Activated naive CD4-positive, alpha-beta T cell treated with anti-CD3 and anti-CD28 coated beads for 36 hours (primary cell): ENCODE measurements around the gene HUS1B. TPM values are rescaled to one million over a fixed set of nuclear protein-coding genes. Genes with fewer than 3 reads are reported as not detected.
A peak's percentile ranks its signal among the peaks of the same experiment; 100 is the strongest.

Experiments used
- CTCF ChIA-PET: fragments of 350-600 bp; sonication (Branson Sonifier 250); formaldehyde crosslinking; loops from one replicate; lab custom pipeline; 2021; ENCODE audit warnings: antibody characterized with exemption; lab: Charles Lee
- DNase-seq: peaks from one replicate; pipeline ENCODE4 v3.0.0-alpha.2; 2020
- H3K27ac Mint-ChIP-seq: one replicate; pipeline ENCODE4 v1.8.0; 2021; ENCODE audit warnings: mild to moderate bottlenecking, mixed read lengths
- H3K27me3 Mint-ChIP-seq: one replicate; pipeline ENCODE4 v1.8.0; 2021; ENCODE audit warnings: low read depth, mixed read lengths
- H3K36me3 Mint-ChIP-seq: one replicate; pipeline ENCODE4 v1.8.0; 2021; ENCODE audit warnings: low read depth, mixed read lengths
- H3K4me1 Mint-ChIP-seq: one replicate; pipeline ENCODE4 v1.8.0; 2021; ENCODE audit warnings: low read depth, mixed read lengths
- H3K4me3 Mint-ChIP-seq: one replicate; pipeline ENCODE4 v1.8.0; 2021; ENCODE audit warnings: mild to moderate bottlenecking, moderate library complexity, mixed read lengths
- H3K9me3 Mint-ChIP-seq: one replicate; pipeline ENCODE4 v1.8.0; 2021; ENCODE audit warnings: mixed read lengths
- intact Hi-C: fragments of 100-400 bp; cut with micrococcal nuclease; formaldehyde crosslinking; loops from one replicate; pipeline ENCODE4 v1.15.1; 2023
- total RNA-seq, 2 experiments: library from RNA; stranded (reverse); gene quantifications; one replicate each; pipeline ENCODE4 v1.2.3, GENCODE V29; 2021

Gene HUS1B
- total RNA-seq, 2 experiments from 2014 or later: 0.67 to 1.2 TPM

DNA sequence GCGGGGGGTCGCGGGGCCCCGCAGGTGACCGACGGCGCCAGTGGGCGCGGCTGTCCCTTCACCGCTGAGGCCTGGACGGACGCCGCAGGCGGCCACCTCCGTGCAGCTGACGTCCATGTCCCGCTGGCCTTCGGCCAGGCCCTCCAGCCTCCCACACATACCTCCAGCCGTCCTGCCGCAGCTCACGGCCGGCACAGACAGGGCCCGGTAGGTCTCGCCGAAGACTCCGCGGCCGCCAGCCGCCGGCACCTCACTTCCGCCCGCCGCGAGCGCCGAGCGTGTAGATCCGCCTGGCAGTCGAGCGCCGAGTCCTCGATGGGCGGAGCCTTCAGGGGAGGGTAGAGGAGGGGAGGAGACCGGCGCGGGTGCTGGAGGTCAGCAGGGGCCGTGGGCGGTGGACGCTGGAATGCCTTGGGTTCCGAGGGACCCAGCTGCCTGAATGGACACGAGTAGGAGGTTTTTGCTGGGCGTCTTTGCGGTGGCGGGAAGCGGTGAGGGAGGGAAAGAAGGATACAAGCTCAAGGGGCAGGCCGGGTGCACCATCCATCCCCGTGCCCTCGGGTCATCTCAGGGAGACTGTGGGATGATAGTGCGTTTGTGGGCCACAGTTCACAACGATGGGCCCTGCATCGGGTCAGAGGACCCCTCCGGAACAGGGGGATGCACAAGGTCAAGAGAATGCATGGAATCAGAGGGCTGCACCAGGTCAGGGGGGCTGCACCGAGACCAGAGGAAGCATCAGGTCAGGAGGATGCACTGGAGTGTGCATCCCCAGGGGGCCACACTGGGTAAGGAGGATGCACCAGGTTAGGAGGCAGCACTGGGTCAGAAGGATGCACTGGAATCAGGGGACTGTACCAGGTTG lies 36.2 kb upstream of the HUS1B start, which contains the start of gene EXOC2:
EXOC2 (minus strand) TSS at position 282 of the 865 bp plus-strand sequence. CDS start 55,321 bp downstream, outside the sequence.
- intact Hi-C loops: loop anchor here (1.0 kb wide), 1 partner anchor 8 kb away; no protein-coding TSS in a partner anchor
- H3K27ac Mint-ChIP-seq: peak within 1 kb of the TSS; percentile 71
- H3K9me3 Mint-ChIP-seq: no peaks in the 10 kb centered on the region
- peak; percentile 89 for DNase-seq
- peak within 1 kb of the TSS; percentile 94 for H3K4me3 Mint-ChIP-seq
- CTCF ChIA-PET: interaction anchor here (0.6 to 1.7 kb wide), 3 partner anchors 9 to 22 kb away, joined by 3 to 8 read pairs (median 4); no protein-coding TSS in a partner anchor
- H3K36me3 Mint-ChIP-seq: no peaks in the 10 kb centered on the region
- H3K27me3 Mint-ChIP-seq: no peaks in the 10 kb centered on the region
- H3K4me1 Mint-ChIP-seq: peaks cover 22% of the 10 kb centered on the region

DNA sequence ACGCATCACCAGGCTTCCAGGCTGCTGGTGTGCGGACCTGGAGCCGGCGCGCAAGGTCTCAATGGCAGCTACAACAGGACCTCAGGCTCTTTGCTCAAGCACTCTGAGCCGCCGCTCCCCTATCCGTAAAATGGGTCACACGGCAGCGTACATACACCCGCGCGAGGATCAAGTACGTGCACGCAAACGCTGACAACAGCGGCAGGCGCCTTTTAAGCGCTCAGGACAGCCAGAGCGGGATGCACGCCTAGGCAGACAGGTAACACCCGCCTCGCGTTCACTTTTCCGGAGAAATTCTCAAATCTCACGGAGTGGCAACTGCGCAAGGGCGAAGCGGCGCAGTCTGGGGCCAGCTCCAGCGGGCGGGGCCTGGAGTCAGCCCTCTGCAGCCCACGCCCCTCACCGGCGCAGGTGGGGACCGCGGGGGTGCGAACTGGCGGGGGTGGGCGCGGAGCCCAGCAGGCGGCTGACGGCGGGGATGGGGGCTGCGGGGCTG lies 35.5 kb upstream of the HUS1B start:
- peak; percentile 75 for DNase-seq
- H3K4me1 Mint-ChIP-seq: peaks cover 22% of the 10 kb centered on the region
- peak overlapping the region; percentile 71 for H3K27ac Mint-ChIP-seq
- H3K36me3 Mint-ChIP-seq: no peaks in the 10 kb centered on the region
- H3K9me3 Mint-ChIP-seq: no peaks in the 10 kb centered on the region
- intact Hi-C loops: no loop called here
- peak overlapping the region; percentile 88 for H3K4me3 Mint-ChIP-seq
- CTCF ChIA-PET: interaction anchor here (0.9 to 1.7 kb wide), 2 partner anchors 19 to 22 kb away, joined by 4 to 8 read pairs; no protein-coding TSS in a partner anchor
- H3K27me3 Mint-ChIP-seq: no peaks in the 10 kb centered on the region

DNA sequence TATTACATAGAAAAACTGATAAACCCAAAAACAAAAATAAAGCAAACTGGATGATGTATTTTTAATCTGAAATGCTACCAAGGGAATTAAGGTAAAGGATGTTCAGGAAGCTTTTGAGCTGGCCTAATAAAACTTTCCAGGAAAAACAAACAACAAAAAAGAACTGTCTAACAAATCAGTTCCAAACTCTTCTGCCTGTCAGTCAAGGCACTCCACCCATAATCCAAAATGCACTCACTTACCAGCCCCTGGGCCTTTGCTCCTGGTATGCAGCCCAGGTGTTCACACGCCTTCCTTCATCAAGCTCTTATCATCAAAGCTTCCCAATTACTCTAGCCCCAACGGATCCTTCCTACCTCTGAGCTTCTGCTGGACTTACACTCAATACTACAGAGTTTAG lies 32.3 kb upstream of the HUS1B start:
- Mint-ChIP-seq H3K27me3 (no peaks in the 10 kb centered on the region), H3K9me3 (no peaks in the 10 kb centered on the region), H3K4me1 (peaks cover 33% of the 10 kb centered on the region), H3K36me3 (peaks cover 1% of the 10 kb centered on the region), H3K4me3 (no peak overlapping the region), H3K27ac (no peak overlapping the region)
- intact Hi-C loops: loop anchor here (10.0 kb wide), 1 partner anchor 464 kb away; no protein-coding TSS in a partner anchor
- CTCF ChIA-PET: no interaction called here
- DNase-seq: no peak

DNA sequence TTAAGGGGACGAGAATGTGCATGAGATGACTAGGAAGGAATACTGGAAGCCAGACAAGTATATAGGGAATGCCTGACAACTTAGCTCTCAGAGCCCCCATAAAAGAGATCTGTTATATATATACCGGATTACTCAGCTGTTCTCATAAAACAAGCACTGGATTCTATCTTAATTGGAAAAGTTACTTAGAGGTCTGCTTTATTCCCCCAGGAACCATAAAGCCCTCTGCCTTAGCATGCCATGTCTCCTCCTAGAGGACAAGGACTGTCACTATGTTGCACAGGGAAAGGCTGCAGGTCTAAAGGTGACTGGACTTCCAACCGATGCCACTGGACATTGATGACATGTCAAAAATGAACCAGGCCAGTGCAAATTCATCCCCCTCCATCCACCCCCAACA lies 29.6 kb upstream of the HUS1B start:
- Mint-ChIP-seq H3K4me1 (peaks cover 46% of the 10 kb centered on the region), H3K4me3 (no peak overlapping the region), H3K9me3 (no peaks in the 10 kb centered on the region), H3K36me3 (peaks cover 1% of the 10 kb centered on the region), H3K27me3 (no peaks in the 10 kb centered on the region), H3K27ac (no peak overlapping the region)
- intact Hi-C loops: loop anchor here (10.0 kb wide), 1 partner anchor 462 kb away; no protein-coding TSS in a partner anchor
- DNase-seq: no peak
- CTCF ChIA-PET: interaction anchor here (0.7 to 1.2 kb wide), 2 partner anchors 31 to 457 kb away, joined by 3 read pairs; no protein-coding TSS in a partner anchor

DNA sequence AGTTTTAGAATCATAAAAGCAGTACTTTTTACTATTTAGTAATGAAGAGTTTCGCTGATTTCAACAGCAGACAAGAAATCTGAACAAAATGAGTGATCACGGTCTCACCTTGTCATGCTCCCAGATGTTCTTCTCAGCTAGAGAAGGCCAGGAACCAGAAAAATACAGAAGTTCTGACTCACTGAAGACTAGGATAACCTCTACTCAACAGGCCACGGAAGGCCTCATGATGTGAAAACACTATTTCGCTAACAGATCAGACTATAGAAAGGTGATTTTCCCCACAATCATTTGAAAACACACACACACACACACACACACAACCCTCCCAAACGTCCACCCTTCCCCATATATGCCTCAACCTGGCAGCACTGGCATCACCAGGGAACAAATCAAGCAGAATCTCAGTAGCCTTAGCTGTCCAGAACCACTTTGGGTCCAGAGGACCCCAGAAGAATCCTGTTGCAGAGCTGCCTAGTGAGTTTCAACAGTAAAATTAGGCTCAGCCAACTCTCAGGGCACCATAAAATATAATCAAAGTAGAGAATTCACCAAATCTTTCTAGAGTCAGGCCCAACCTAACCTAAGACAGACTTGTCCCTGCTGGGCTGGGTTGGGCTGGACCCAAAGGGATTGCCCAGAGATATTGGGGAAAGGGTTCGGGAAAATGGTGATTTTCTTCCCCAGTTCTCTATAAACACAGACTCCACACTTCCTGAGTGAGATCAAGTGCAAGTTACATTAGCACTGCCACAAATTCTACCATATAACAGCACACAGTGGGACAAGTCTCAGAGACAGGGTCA lies 28.1 kb upstream of the HUS1B start:
- intact Hi-C loops: loop anchor here (1.0 to 10.0 kb wide), 10 partner anchors 8 to 496 kb away; partner anchors contain the start of gene EXOC2
- Mint-ChIP-seq H3K27me3 (no peaks in the 10 kb centered on the region), H3K9me3 (no peaks in the 10 kb centered on the region), H3K36me3 (peaks cover 1% of the 10 kb centered on the region), H3K4me1 (peaks cover 47% of the 10 kb centered on the region), H3K4me3 (peak overlapping the region; percentile 4), H3K27ac (peak overlapping the region; percentile 89)
- peak; percentile 66 for DNase-seq
- CTCF ChIA-PET: interaction anchor here (1.8 kb wide), 1 partner anchor 8 kb away, joined by 3 read pairs; no protein-coding TSS in a partner anchor

DNA sequence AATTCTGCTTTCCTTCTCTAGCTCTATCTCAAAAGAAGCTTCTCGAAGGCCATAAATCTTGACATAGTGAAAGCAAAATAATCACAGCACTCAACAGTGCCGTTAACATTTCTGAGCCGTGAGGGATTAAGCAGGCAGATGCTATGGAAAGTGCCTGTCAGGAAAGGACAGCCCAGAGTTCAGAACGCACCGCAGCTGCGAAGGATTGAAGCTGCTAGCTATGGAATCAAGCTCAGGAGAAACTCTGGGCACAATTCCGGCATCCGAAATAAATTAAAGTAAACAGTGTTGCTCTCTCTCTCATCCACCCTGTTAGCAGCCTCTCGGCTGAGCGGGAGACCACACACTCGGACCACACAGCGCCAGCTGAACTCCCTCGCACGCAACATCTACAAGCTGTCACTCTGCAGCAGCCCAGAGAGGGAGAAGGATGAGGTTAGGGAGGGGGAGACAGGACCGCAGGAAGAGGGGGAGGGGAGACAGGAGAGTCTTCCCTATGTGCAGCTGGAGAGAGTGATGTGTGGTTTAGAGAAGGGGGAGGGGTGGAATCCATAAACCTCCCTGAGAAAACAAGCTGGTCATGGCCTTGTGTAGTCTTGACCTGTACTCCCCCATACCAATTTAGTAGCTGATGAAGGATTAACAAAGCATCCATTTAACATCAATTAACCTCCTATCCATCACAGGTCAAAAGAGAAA lies 27.0 kb upstream of the HUS1B start:
- Mint-ChIP-seq H3K4me3 (peak overlapping the region; percentile 10), H3K27me3 (no peaks in the 10 kb centered on the region), H3K9me3 (no peaks in the 10 kb centered on the region), H3K36me3 (peaks cover 7% of the 10 kb centered on the region), H3K27ac (no peak overlapping the region), H3K4me1 (peaks cover 52% of the 10 kb centered on the region)
- CTCF ChIA-PET: interaction anchor here (0.8 to 1.8 kb wide), 7 partner anchors 9 to 535 kb away, joined by 3 to 6 read pairs (median 3); no protein-coding TSS in a partner anchor
- intact Hi-C loops: loop anchor here (1.0 to 10.0 kb wide), 8 partner anchors 9 to 1427 kb away; no protein-coding TSS in a partner anchor
- no peak for DNase-seq

DNA sequence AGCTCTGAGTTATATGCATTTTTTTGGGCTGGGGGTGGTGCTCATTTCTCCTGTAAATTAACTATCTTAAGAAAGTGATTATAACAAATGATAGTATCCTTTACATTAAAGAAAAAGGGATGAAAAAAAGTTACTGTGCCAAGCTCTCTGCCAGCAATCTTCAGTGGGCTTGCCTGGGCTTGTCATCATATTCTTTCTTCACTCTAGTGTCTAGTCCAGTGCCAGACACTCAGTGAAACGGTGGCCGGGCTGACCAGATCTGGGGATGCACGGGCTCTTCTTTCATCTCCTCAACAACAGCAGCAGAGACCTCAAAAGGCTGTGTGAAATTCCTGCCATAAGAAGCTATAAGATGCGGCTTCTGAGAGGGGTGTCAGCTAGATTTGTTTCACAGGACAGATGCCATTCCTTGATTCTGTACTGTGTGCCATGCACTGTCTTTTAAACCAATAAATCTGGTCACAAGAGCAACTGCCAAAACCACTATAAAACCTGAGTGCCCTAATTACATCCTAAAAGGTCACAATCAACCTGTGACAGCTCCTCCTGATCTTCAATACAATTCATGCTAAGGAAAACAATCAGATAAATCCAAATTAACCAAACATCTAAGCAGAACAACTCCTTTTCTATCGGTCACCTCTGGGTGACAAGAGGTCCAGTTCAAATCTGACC lies 23.9 kb upstream of the HUS1B start:
- intact Hi-C loops: loop anchor here (10.0 kb wide), 1 partner anchor 456 kb away; no protein-coding TSS in a partner anchor
- no peak for DNase-seq
- H3K4me3 Mint-ChIP-seq: no peak overlapping the region
- H3K27me3 Mint-ChIP-seq: no peaks in the 10 kb centered on the region
- no peaks in the 10 kb centered on the region for H3K9me3 Mint-ChIP-seq
- peaks cover 12% of the 10 kb centered on the region for H3K36me3 Mint-ChIP-seq
- peaks cover 56% of the 10 kb centered on the region for H3K4me1 Mint-ChIP-seq
- no peak overlapping the region for H3K27ac Mint-ChIP-seq
- CTCF ChIA-PET: interaction anchor here (0.6 to 1.0 kb wide), 2 partner anchors 29 to 41 kb away, joined by 3 to 5 read pairs; no protein-coding TSS in a partner anchor

DNA sequence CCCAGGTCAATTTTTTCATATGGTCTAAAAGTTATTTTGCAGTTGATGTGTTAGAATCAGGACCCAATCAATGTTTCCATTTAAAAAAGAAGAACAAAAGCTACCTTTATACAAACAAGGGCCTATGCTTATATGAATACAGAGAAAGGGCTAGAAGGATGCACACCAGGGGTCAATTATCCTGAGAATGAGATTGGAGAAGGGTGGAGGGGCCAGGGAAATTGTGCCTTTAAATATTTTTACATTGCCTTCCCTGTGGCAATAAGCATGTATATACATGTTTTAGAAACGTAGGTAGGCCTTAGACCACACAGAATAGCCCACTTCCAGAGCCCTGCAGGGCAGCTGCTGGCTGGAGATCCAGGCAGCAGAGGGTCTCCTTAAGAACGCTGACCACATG lies 23.4 kb upstream of the HUS1B start:
- intact Hi-C loops: loop anchor here (10.0 kb wide), 1 partner anchor 455 kb away; no protein-coding TSS in a partner anchor
- no peak overlapping the region for H3K27ac Mint-ChIP-seq
- DNase-seq: no peak
- no peaks in the 10 kb centered on the region for H3K9me3 Mint-ChIP-seq
- no peaks in the 10 kb centered on the region for H3K27me3 Mint-ChIP-seq
- peaks cover 52% of the 10 kb centered on the region for H3K4me1 Mint-ChIP-seq
- peaks cover 11% of the 10 kb centered on the region for H3K36me3 Mint-ChIP-seq
- CTCF ChIA-PET: interaction anchor here (0.6 to 1.0 kb wide), 2 partner anchors 28 to 42 kb away, joined by 3 to 5 read pairs; no protein-coding TSS in a partner anchor
- H3K4me3 Mint-ChIP-seq: no peak overlapping the region

DNA sequence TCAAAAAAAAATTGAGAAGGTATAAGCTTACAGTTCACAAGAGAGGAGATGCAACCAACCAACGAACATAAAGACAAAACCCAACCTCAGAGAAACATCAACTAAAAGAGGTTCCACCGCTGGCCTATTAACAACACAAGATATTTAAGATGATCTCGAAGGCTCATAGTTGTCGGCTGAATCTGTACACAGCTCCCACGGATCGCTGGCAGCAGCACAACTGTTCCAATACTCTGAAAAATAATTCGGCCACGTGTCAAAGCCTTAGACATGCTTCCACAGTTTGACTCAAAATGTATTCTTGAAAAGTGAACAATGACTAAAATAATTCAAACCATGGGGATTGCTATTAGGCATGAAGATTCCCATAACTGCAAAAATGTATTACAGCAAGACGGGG lies 22.4 kb upstream of the HUS1B start:
- Mint-ChIP-seq H3K36me3 (peaks cover 11% of the 10 kb centered on the region), H3K27ac (no peak overlapping the region), H3K4me3 (no peak overlapping the region), H3K9me3 (no peaks in the 10 kb centered on the region), H3K27me3 (no peaks in the 10 kb centered on the region), H3K4me1 (peaks cover 56% of the 10 kb centered on the region)
- intact Hi-C loops: no loop called here
- no peak for DNase-seq
- CTCF ChIA-PET: no interaction called here

DNA sequence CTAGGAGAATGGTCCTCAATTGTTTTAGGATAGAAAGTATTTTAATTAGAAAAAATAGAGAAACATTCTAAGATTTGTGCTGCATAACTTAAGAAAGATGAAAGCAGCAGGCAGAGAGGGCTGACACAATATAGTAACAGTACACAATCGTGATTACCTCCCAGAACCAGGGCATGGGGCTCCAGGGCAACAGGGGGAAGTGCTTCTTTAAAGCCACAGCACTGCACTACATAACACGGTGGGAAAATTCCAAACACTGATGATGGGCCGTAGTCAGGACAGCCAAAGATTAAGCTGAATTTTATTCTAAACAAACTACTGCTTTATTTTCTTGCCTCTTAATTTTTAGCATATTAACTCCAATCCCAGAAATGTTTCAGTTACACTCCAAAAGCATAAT lies 21.6 kb upstream of the HUS1B start:
- intact Hi-C loops: no loop called here
- Mint-ChIP-seq H3K27me3 (no peaks in the 10 kb centered on the region), H3K4me1 (peaks cover 49% of the 10 kb centered on the region), H3K4me3 (no peak overlapping the region), H3K36me3 (peaks cover 11% of the 10 kb centered on the region), H3K9me3 (no peaks in the 10 kb centered on the region), H3K27ac (no peak overlapping the region)
- CTCF ChIA-PET: no interaction called here
- no peak for DNase-seq

DNA sequence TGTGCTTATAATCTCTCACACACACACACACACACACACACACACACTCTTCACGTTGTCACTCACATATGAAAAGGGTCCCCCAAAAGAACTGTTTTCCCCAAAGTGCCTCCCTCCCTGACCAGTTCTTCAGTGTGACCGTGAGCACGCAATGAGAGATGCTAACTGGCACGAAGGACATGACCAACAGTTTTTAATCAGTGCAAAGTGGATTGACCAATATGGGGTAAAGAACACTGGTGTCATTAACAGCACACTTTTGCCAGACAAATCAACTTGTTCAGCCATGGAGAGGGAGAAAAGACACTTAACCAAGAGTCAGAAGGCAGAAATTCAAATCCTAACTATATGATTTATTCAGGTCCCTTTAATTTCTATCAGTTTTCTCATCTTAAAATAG lies 21.0 kb upstream of the HUS1B start:
- Mint-ChIP-seq H3K4me3 (no peak overlapping the region), H3K4me1 (peaks cover 44% of the 10 kb centered on the region), H3K9me3 (no peaks in the 10 kb centered on the region), H3K27me3 (no peaks in the 10 kb centered on the region), H3K27ac (no peak overlapping the region), H3K36me3 (peaks cover 11% of the 10 kb centered on the region)
- no peak for DNase-seq
- intact Hi-C loops: no loop called here
- CTCF ChIA-PET: no interaction called here
